ENCODE results near the gene CSMD2. TPM values are rescaled to one million over a fixed set of nuclear protein-coding genes. Genes with fewer than 3 reads are reported as not detected.

CSMD2 gene
- polyA plus RNA-seq, 1 of the 3 experiments (the other 2 are of a cell fraction), result not detected

- Histone ChIP-seq H3K4me3 (ENCODE audit: low read depth in 2 of 2, low read length in 1 of 2) (no peak overlapping the region), H3K9me2 (no peaks in the 10 kb centered on the region), H3K4me2 (no peak overlapping the region), H3F3A (replicated peaks; ENCODE audit: insufficient read depth) (no peaks in the 10 kb centered on the region), H3K4me1 (ENCODE audit: control insufficient read depth in 1 of 2, insufficient read depth in 2 of 2, low read depth in 1 of 2, low read length in 1 of 2) (peaks cover 0 to 3% of the 10 kb centered on the region in 2 experiments; a peak in 1 of 4 replicates), H2AFZ (ENCODE audit: low read depth) (no peak overlapping the region), H4K20me1 (ENCODE audit: insufficient read depth) (no peaks in the 10 kb centered on the region), H3K27ac (ENCODE audit: low read depth in 2 of 2, low read length in 1 of 2) (no peak overlapping the region), H3K9ac (no peak overlapping the region), H3K9me3 (no peaks in the 10 kb centered on the region), H3K79me2 (ENCODE audit: insufficient read depth) (no peaks in the 10 kb centered on the region), H3K27me3 (ENCODE audit: insufficient read depth) (no peaks in the 10 kb centered on the region), H3K36me3 (replicated peaks in 1 of 2; ENCODE audit: control insufficient read depth in 1 of 2, insufficient read depth in 2 of 2, low read length in 1 of 2) (no peaks in the 10 kb centered on the region)
- WGBS (ENCODE audit: low lambda C conversion rate), result 27% methylated on average over 3 of the region's 3 CpGs
- no peak for DNase-seq
- TF ChIP-seq CHD2 (IDR thresholded peaks at IDR 0.05; ENCODE audit: low read length, partially characterized antibody) (no peak), ELF1 (IDR thresholded peaks at IDR 0.05) (no peak), CTCF (IDR thresholded peaks at IDR 0.05) (no peak), SMC3 (IDR thresholded peaks at IDR 0.05; ENCODE audit: low read depth, low read length) (no peak), GABPA (IDR thresholded peaks at IDR 0.05; ENCODE audit: low read depth) (no peak), EP300 (IDR thresholded peaks at IDR 0.05; ENCODE audit: borderline replicate concordance in 1 of 2, low read depth in 1 of 2, low read length in 1 of 2) (no peak), EZH2phosphoT487 (IDR thresholded peaks at IDR 0.05; ENCODE audit: borderline replicate concordance, low read depth) (no peak)
- TF ChIP-seq, protein P1, sequence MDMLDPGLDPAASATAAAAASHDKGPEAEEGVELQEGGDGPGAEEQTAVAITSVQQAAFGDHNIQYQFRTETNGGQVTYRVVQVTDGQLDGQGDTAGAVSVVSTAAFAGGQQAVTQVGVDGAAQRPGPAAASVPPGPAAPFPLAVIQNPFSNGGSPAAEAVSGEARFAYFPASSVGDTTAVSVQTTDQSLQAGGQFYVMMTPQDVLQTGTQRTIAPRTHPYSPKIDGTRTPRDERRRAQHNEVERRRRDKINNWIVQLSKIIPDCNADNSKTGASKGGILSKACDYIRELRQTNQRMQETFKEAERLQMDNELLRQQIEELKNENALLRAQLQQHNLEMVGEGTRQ (IDR thresholded peaks at IDR 0.05; ENCODE audit: borderline replicate concordance, low read depth, low read length), result no peak
- POLR2A ChIA-PET, result no interaction called here
- CTCF ChIA-PET, result interaction anchor here (1.0 to 3.7 kb wide), 3 partner anchors 9 to 261 kb away, joined by 4 to 13 read pairs (median 5); no protein-coding TSS in a partner anchor
Observed at GRCh38 chr1:33893147-33893830, 271.7 kb downstream of the CSMD2 start.

DNA sequence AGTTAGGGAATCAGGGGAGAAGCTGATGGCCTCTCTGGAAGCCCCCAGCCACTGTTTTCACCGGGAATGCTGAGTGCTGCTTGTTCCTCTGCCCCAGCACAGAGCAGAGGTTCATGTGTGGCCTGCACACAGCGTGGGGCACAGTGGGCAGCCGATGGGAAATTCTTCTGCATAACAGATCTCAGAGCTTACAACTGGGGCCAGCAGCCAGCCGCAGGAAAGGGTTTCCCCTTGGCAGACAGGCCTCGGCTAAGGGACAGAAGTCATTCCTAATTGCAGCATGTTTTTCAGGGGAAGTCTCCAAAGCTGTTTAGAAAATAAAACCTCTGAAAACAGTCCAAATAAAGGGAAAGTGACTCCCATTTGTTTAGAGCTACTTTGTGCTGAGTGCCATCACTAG lies 278.5 kb downstream of the CSMD2 start:
- no peak overlapping the region for H3K4me2 ChIP-seq
- H3K27ac ChIP-seq (ENCODE audit: low read depth in 2 of 2, low read length in 1 of 2), result no peak overlapping the region
- 19% methylated on average over 4 of the region's 5 CpGs for WGBS (ENCODE audit: low lambda C conversion rate)
- H3K9ac ChIP-seq, result no peak overlapping the region
- no peak overlapping the region for H2AFZ ChIP-seq (ENCODE audit: low read depth)
- no peak for DNase-seq
- H3F3A ChIP-seq (replicated peaks; ENCODE audit: insufficient read depth), result no peaks in the 10 kb centered on the region
- peaks cover 0 to 6% of the 10 kb centered on the region in 2 experiments; a peak in 2 of 4 replicates for H3K4me1 ChIP-seq (ENCODE audit: control insufficient read depth in 1 of 2, insufficient read depth in 2 of 2, low read depth in 1 of 2, low read length in 1 of 2)
- no peaks in the 10 kb centered on the region for H3K36me3 ChIP-seq (replicated peaks in 1 of 2; ENCODE audit: control insufficient read depth in 1 of 2, insufficient read depth in 2 of 2, low read length in 1 of 2)
- no peaks in the 10 kb centered on the region for H3K9me3 ChIP-seq
- no peak overlapping the region for H3K4me3 ChIP-seq (ENCODE audit: low read depth in 2 of 2, low read length in 1 of 2)
- CTCF ChIA-PET, result no interaction called here
- no peaks in the 10 kb centered on the region for H3K9me2 ChIP-seq
- POLR2A ChIA-PET, result no interaction called here
- H3K27me3 ChIP-seq (ENCODE audit: insufficient read depth), result no peaks in the 10 kb centered on the region
- H4K20me1 ChIP-seq (ENCODE audit: insufficient read depth), result no peaks in the 10 kb centered on the region
- no peaks in the 10 kb centered on the region for H3K79me2 ChIP-seq (ENCODE audit: insufficient read depth)
- TF ChIP-seq NRF1 (IDR thresholded peaks at IDR 0.05; ENCODE audit: low read depth, low read length), result no peak
- TF ChIP-seq CTCF (IDR thresholded peaks at IDR 0.05), result no peak
- no peak for TF ChIP-seq MXI1 (IDR thresholded peaks at IDR 0.05; ENCODE audit: low read depth, low read length)
- TF ChIP-seq, protein P2, sequence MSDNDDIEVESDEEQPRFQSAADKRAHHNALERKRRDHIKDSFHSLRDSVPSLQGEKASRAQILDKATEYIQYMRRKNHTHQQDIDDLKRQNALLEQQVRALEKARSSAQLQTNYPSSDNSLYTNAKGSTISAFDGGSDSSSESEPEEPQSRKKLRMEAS (IDR thresholded peaks at IDR 0.05; ENCODE audit: low read depth), result no peak
- TF ChIP-seq JUND (IDR thresholded peaks at IDR 0.05), result no peak
- TF ChIP-seq GATA2 (CRISPR knock-in tag; IDR thresholded peaks at IDR 0.05), result no peak
- TF ChIP-seq RCOR1 (IDR thresholded peaks at IDR 0.05; ENCODE audit: low read length), result no peak
- no peak for TF ChIP-seq PBX3 (IDR thresholded peaks at IDR 0.05)
- no peak for TF ChIP-seq NFIC (IDR thresholded peaks at IDR 0.05; ENCODE audit: borderline replicate concordance)
- TF ChIP-seq TCF12 (IDR thresholded peaks at IDR 0.05), result no peak
- TF ChIP-seq, protein P1 (IDR thresholded peaks at IDR 0.05; ENCODE audit: borderline replicate concordance, low read depth, low read length), result no peak
- TF ChIP-seq YY1 (IDR thresholded peaks at IDR 0.05; ENCODE audit: low read depth), result no peak
- TF ChIP-seq FOXM1 (IDR thresholded peaks at IDR 0.05; ENCODE audit: low read depth), result no peak
- TF ChIP-seq USF1 (IDR thresholded peaks at IDR 0.05; ENCODE audit: borderline replicate concordance, low read depth), result no peak
- TF ChIP-seq SMC3 (IDR thresholded peaks at IDR 0.05; ENCODE audit: low read depth, low read length), result no peak
